DND-41 (cell line): ENCODE measurements around the gene ALDH3B2.

Experiments
- CTCF ChIP-seq: IDR thresholded peaks from 2 replicates; pipeline ENCODE4 v1.5.1; 2012; ENCODE audit warnings: borderline replicate concordance, low read length, moderate library complexity, mild to moderate bottlenecking; ENCODE audit not compliant: poor library complexity, severe bottlenecking; ENCODE audit errors: extremely low read depth
- EZH2 ChIP-seq: IDR thresholded peaks from 3 replicates; pipeline ENCODE4 v1.6.1; 2012; ENCODE audit warnings: borderline replicate concordance, low read depth, mild to moderate bottlenecking, moderate library complexity, low read length, inconsistent platforms; ENCODE audit not compliant: severe bottlenecking

- TF ChIP-seq CTCF = no peak
- no peak for TF ChIP-seq EZH2
Measured at GRCh38 chr11:67689178-67689577, 14.8 kb upstream of the ALDH3B2 start.
